ENCODE measurements around the gene GRN.

- no peak for TF ChIP-seq EP300 (IDR thresholded peaks at IDR 0.05; ENCODE audit: low read depth)
- TF ChIP-seq CTCF (IDR thresholded peaks at IDR 0.05), result no peak
These were observed 18.0 kb downstream of the GRN start for GRCh38 chr17:44362949-44363612.
